B cell (primary cell): ENCODE measurements around the gene IZUMO1.

Experiments
- EZH2 ChIP-seq: IDR thresholded peaks from 2 replicates; pipeline ENCODE4 v1.6.1; 2012; ENCODE audit warnings: borderline replicate concordance, low read depth, mild to moderate bottlenecking, moderate library complexity, low read length; ENCODE audit not compliant: insufficient read depth, poor library complexity, severe bottlenecking
- TF ChIP-seq, protein P1 (sequence below): fragments of 200-600 bp; IDR thresholded peaks from one replicate; pipeline ENCODE4 v1.8.0; 2022; ENCODE audit warnings: antibody characterized with exemption, mild to moderate bottlenecking

DNA sequence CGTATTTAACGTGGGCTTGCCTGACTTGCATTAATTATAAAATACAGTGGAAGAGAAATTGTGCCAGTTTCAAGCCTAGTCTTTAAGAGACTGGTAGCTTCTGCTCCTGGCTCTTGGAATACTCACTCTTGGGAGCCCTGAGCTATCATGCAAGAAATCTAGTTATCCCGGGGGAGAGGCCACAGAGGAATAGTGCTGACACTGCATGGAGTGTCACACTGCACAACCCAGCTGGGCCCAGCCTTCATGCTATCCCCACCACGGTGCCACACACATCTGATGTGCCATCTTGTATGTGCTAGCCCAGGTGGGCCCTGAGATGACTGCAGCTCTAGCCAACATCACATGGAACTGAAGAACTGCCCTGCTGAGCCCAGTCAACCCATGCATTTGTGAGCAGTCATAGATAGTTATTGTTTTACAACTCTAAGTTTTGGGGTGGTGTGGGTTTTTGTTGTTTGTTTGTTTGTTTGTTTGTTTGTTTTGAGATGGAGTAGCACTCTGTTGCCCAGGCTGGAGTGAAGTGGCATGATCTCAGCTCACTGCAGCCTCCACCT is 35.5 kb downstream of the IZUMO1 start:
- TF ChIP-seq, protein P1, sequence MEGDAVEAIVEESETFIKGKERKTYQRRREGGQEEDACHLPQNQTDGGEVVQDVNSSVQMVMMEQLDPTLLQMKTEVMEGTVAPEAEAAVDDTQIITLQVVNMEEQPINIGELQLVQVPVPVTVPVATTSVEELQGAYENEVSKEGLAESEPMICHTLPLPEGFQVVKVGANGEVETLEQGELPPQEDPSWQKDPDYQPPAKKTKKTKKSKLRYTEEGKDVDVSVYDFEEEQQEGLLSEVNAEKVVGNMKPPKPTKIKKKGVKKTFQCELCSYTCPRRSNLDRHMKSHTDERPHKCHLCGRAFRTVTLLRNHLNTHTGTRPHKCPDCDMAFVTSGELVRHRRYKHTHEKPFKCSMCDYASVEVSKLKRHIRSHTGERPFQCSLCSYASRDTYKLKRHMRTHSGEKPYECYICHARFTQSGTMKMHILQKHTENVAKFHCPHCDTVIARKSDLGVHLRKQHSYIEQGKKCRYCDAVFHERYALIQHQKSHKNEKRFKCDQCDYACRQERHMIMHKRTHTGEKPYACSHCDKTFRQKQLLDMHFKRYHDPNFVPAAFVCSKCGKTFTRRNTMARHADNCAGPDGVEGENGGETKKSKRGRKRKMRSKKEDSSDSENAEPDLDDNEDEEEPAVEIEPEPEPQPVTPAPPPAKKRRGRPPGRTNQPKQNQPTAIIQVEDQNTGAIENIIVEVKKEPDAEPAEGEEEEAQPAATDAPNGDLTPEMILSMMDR: no peak
- no peak for TF ChIP-seq EZH2
